Mesothelial cell of epicardium (in vitro differentiated cells): ENCODE data around the gene ANKRD39. TPM values are rescaled to one million over a fixed set of nuclear protein-coding genes. Genes with fewer than 3 reads are reported as not detected.
A peak's percentile ranks its signal among the peaks of the same experiment; 100 is the strongest.

ENCODE experiments used
- DNase-seq, 2 experiments: peaks; one replicate each; pipeline ENCODE4 v3.0.0; 2021; ENCODE audit warnings: low spot score in 2 of 2; ENCODE audit not compliant: unreplicated experiment in 2 of 2
- H3K27ac Mint-ChIP-seq: 2 replicates; pipeline ENCODE4 v1.8.0; 2021; ENCODE audit warnings: mixed read lengths
- H3K27me3 Mint-ChIP-seq: 2 replicates; pipeline ENCODE4 v1.8.0; 2021; ENCODE audit warnings: low read depth, mixed read lengths
- H3K36me3 Mint-ChIP-seq: 2 replicates; pipeline ENCODE4 v1.8.0; 2021; ENCODE audit warnings: mixed read lengths
- H3K4me1 Mint-ChIP-seq: 2 replicates; pipeline ENCODE4 v1.8.0; 2021; ENCODE audit warnings: mixed read lengths
- H3K4me3 Mint-ChIP-seq: 2 replicates; pipeline ENCODE4 v1.8.0; 2021; ENCODE audit warnings: mild to moderate bottlenecking, moderate library complexity, mixed read lengths
- H3K9me3 Mint-ChIP-seq: 2 replicates; pipeline ENCODE4 v1.8.0; 2021; ENCODE audit warnings: mixed read lengths
- CTCF ChIP-seq: fragments of 200-600 bp; sonication (generic); IDR thresholded peaks from one replicate; pipeline ENCODE4 v1.5.0; 2021; ENCODE audit warnings: antibody characterized with exemption; ENCODE audit not compliant: unreplicated experiment
- total RNA-seq: library from RNA; stranded (reverse); gene quantifications from 3 replicates; pipeline ENCODE4 v1.2.1, GENCODE V29; 2021

The ANKRD39 gene
- total RNA-seq, 1 donor from 2014 or later: 17.4 TPM

DNA sequence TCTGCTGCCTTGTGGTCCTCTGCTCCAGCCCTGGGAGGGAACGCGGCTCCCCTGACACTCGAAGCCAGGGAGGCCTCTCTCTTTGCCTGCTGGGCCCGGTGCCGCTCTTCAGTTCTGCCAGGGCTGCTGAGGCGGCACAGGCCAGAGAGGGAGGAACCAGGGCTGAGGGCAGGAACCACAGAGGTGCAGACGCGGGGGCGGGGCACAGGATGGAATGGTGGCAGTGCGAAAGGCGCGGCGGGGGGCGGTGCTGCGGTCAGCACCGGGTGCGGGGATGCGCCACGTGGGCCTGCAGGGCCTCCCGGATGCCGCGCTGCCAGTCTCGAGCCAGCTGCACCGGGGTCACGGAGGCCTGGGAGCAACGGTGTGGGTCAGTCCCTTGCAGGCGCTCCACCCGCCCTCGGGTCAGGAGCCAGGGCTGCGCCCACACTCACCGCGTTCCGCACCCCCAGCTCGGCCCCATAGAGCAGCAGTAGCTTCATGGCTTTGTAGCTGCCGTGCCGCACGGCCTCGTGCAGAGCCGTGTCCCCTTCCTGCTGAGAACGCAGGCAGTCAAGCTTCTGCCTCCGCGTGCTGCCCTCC, 18.4 kb downstream of the ANKRD39 start:
- peaks cover 10% of the 10 kb centered on the region for H3K36me3 Mint-ChIP-seq
- no peak for DNase-seq
- no peaks in the 10 kb centered on the region for H3K9me3 Mint-ChIP-seq
- H3K27me3 Mint-ChIP-seq: no peaks in the 10 kb centered on the region
- no peak overlapping the region for H3K27ac Mint-ChIP-seq
- no peak for TF ChIP-seq CTCF
- H3K4me1 Mint-ChIP-seq: peaks cover 4% of the 10 kb centered on the region
- no peak overlapping the region for H3K4me3 Mint-ChIP-seq

DNA sequence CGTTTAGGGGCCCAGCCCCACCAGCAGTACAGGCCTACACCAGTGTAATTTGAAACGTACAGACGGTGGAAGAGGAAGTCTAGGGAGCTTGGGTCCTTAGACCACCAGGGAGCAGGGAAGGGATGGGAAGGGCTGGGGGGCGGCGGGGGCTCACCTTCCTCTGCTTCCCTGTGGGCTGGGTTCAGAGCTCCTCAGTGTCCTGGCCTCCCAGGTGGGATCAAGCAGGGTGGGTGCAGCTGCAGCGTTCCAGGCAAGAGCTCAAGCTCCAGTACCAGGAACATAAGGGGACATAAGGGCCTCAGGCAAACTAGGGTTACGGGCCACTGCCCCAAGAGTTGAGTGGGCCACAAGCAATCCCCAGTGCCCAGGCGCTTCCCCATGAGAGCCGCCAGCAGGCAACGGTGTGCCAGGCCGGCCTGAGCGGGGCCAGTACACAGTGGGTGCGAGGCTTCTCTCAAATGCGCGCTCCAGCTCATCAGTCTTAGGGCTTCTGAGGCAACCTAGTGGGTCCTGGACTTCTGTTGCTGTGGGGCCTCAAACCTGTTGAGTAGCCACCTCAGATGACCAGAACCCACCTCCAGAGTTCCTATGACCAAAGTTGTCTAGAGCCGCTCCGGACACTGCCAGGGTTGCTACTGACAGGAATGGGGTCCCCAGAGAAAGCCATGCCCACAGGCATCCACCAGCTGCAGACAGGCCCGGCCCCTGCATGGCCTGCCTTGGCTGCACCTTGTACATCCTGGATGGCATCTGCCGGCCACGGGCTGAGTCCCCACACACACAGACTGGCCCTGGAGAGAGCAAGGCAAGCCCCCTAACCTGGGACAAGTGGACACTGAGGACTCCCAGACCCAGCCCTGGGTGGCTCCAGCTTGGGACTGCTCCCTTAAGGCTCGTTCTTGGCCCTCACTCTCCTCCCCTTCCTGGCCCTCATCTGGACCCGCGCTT, 19.2 kb downstream of the ANKRD39 start:
- no peaks in the 10 kb centered on the region for H3K27me3 Mint-ChIP-seq
- peaks cover 10% of the 10 kb centered on the region for H3K36me3 Mint-ChIP-seq
- no peak overlapping the region for H3K4me3 Mint-ChIP-seq
- H3K4me1 Mint-ChIP-seq: peaks cover 5% of the 10 kb centered on the region
- H3K27ac Mint-ChIP-seq: no peak overlapping the region
- no peak for DNase-seq
- TF ChIP-seq CTCF: no peak
- no peaks in the 10 kb centered on the region for H3K9me3 Mint-ChIP-seq

DNA sequence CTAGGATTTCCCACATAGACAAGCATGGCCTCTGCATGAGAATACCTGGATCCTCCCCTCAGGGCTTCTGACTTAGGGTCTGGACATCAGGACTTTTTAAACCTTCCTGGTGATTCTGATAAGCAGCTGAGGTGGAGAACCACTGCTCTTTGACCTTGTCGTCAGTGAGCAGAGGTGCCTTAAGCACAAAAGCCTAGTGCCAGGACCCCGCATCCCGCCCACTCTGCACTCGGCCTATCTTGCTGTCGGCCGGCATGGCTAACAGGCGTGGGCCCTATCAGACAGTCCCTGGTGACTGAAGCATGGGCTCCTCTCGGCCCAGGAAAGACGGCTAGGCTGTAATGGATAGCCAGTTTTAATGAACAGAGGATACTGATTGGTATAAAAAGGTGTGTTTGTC, 20.2 kb downstream of the ANKRD39 start:
- Mint-ChIP-seq H3K27me3 (no peaks in the 10 kb centered on the region), H3K4me1 (peaks cover 12% of the 10 kb centered on the region), H3K9me3 (no peaks in the 10 kb centered on the region), H3K4me3 (no peak overlapping the region), H3K36me3 (peaks cover 12% of the 10 kb centered on the region), H3K27ac (no peak overlapping the region)
- TF ChIP-seq CTCF: no peak
- no peak for DNase-seq

DNA sequence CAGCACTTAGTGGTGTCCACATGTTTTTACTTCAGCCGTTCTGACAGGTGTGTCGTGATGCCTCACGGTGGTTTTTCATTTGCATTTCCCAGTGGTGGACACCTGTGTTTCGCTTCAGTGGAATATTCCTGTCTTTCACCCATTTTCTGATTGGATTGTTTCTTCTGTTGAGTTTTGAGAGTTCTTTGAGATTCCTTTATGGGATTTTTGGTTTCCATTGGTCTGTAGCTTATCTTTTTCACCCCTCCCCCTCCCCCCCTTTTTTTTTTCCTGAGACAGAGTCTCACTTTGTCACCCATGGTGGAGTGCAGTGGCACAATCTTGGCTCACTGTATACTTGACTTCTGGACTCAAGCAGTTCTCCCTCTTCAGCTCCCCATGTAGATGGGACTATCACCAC, 22.0 kb downstream of the ANKRD39 start:
- no peak overlapping the region for H3K4me3 Mint-ChIP-seq
- H3K36me3 Mint-ChIP-seq: peaks cover 15% of the 10 kb centered on the region
- no peaks in the 10 kb centered on the region for H3K9me3 Mint-ChIP-seq
- TF ChIP-seq CTCF: no peak
- H3K27me3 Mint-ChIP-seq: no peaks in the 10 kb centered on the region
- DNase-seq: no peak
- peaks cover 23% of the 10 kb centered on the region for H3K4me1 Mint-ChIP-seq
- H3K27ac Mint-ChIP-seq: no peak overlapping the region

GRCh38 chr2:96832754-96833507, 24.9 kb downstream of the ANKRD39 start:
- Mint-ChIP-seq H3K4me1 (peaks cover 23% of the 10 kb centered on the region), H3K9me3 (no peaks in the 10 kb centered on the region), H3K4me3 (peak overlapping the region; percentile 55), H3K27me3 (no peaks in the 10 kb centered on the region), H3K27ac (peak overlapping the region; percentile 98), H3K36me3 (peaks cover 26% of the 10 kb centered on the region)
- no peak for TF ChIP-seq CTCF
- peak; percentile 76 to 85 for DNase-seq
